ENCODE results near the gene NPL. TPM values are rescaled to one million over a fixed set of nuclear protein-coding genes. Genes with fewer than 3 reads are reported as not detected.

The NPL gene
- total RNA-seq, 2 donors from 2014 or later: 5.8 to 8.7 TPM

- H3K4me3 ChIP-seq (ENCODE audit: low read length): no peak overlapping the region
- Mint-ChIP-seq H3K27me3 (ENCODE audit: insufficient read depth) (peaks cover 5% of the 10 kb centered on the region), H3K4me1 (peaks cover 6% of the 10 kb centered on the region), H3K9me3 (peaks cover 9% of the 10 kb centered on the region), H3K4me3 (no peak overlapping the region), H3K36me3 (ENCODE audit: low read depth) (no peaks in the 10 kb centered on the region), H3K27ac (no peak overlapping the region)
- no peaks in the 10 kb centered on the region for H3K36me3 ChIP-seq (ENCODE audit: control insufficient read depth, insufficient read depth, low read length)
- no peak for DNase-seq
- TF ChIP-seq CTCF (conservative IDR thresholded peaks at IDR 0.05): no peak
- H3K27ac ChIP-seq (ENCODE audit: low read depth, low read length): no peak overlapping the region
- H3K27me3 ChIP-seq (ENCODE audit: control insufficient read depth, insufficient read depth, low read length, poor library complexity, severe bottlenecking): no peaks in the 10 kb centered on the region
- 93 to 95% methylated on average over 4 of the region's 4 CpGs for WGBS, 2 experiments (ENCODE audit: insufficient coverage in 1 of 2, insufficient read length in 1 of 2)
- H3K4me1 ChIP-seq (ENCODE audit: control insufficient read depth, insufficient read depth, low read length): no peaks in the 10 kb centered on the region
- no peak overlapping the region for H3K9ac ChIP-seq (ENCODE audit: extremely low read depth, low read length, poor library complexity, severe bottlenecking)
- peaks cover 15% of the 10 kb centered on the region for H3K9me3 ChIP-seq (ENCODE audit: control insufficient read depth, low read length)
These were observed 27.0 kb upstream of the NPL start for GRCh38 chr1:182762536-182762935.

- 82 to 90% methylated on average over 4 of the region's 4 CpGs for WGBS, 2 experiments (ENCODE audit: insufficient coverage in 1 of 2, insufficient read length in 1 of 2)
- Histone ChIP-seq H3K4me1 (ENCODE audit: control insufficient read depth, insufficient read depth, low read length) (no peaks in the 10 kb centered on the region), H3K36me3 (ENCODE audit: control insufficient read depth, insufficient read depth, low read length) (no peaks in the 10 kb centered on the region), H3K9ac (ENCODE audit: extremely low read depth, low read length, poor library complexity, severe bottlenecking) (no peak overlapping the region), H3K27me3 (ENCODE audit: control insufficient read depth, insufficient read depth, low read length, poor library complexity, severe bottlenecking) (no peaks in the 10 kb centered on the region), H3K27ac (ENCODE audit: low read depth, low read length) (no peak overlapping the region), H3K4me3 (ENCODE audit: low read length) (no peak overlapping the region), H3K9me3 (ENCODE audit: control insufficient read depth, low read length) (peaks cover 15% of the 10 kb centered on the region)
- TF ChIP-seq CTCF (conservative IDR thresholded peaks at IDR 0.05): no peak
- no peak overlapping the region for H3K27ac Mint-ChIP-seq
- H3K4me1 Mint-ChIP-seq: peaks cover 6% of the 10 kb centered on the region
- H3K9me3 Mint-ChIP-seq: peaks cover 9% of the 10 kb centered on the region
- peaks cover 5% of the 10 kb centered on the region for H3K27me3 Mint-ChIP-seq (ENCODE audit: insufficient read depth)
- H3K36me3 Mint-ChIP-seq (ENCODE audit: low read depth): no peaks in the 10 kb centered on the region
- DNase-seq: no peak
- H3K4me3 Mint-ChIP-seq: no peak overlapping the region
These were observed 25.4 kb upstream of the NPL start for GRCh38 chr1:182764029-182764727.

- peaks cover 5% of the 10 kb centered on the region for H3K27me3 Mint-ChIP-seq (ENCODE audit: insufficient read depth)
- no peak overlapping the region for H3K27ac Mint-ChIP-seq
- H3K27ac ChIP-seq (ENCODE audit: low read depth, low read length): no peak overlapping the region
- no peaks in the 10 kb centered on the region for H3K36me3 Mint-ChIP-seq (ENCODE audit: low read depth)
- peaks cover 15% of the 10 kb centered on the region for H3K9me3 ChIP-seq (ENCODE audit: control insufficient read depth, low read length)
- H3K4me3 ChIP-seq (ENCODE audit: low read length): no peak overlapping the region
- peaks cover 10% of the 10 kb centered on the region for H3K4me1 Mint-ChIP-seq
- peaks cover 9% of the 10 kb centered on the region for H3K9me3 Mint-ChIP-seq
- H3K9ac ChIP-seq (ENCODE audit: extremely low read depth, low read length, poor library complexity, severe bottlenecking): no peak overlapping the region
- H3K4me1 ChIP-seq (ENCODE audit: control insufficient read depth, insufficient read depth, low read length): no peaks in the 10 kb centered on the region
- 88% methylated on average over 3 of the region's 3 CpGs; no CpG with 5 or more reads in 1 of the 2 experiments for WGBS, 2 experiments (ENCODE audit: insufficient coverage in 1 of 2, insufficient read length in 1 of 2)
- TF ChIP-seq CTCF (conservative IDR thresholded peaks at IDR 0.05): no peak
- no peaks in the 10 kb centered on the region for H3K36me3 ChIP-seq (ENCODE audit: control insufficient read depth, insufficient read depth, low read length)
- no peak for DNase-seq
- H3K27me3 ChIP-seq (ENCODE audit: control insufficient read depth, insufficient read depth, low read length, poor library complexity, severe bottlenecking): no peaks in the 10 kb centered on the region
- no peak overlapping the region for H3K4me3 Mint-ChIP-seq
These were observed 24.2 kb upstream of the NPL start for GRCh38 chr1:182765391-182765790.
